ENCODE measurements around the gene METTL23.
A peak's percentile ranks its signal among the peaks of the same experiment; 100 is the strongest.
"Not testable (repeated sequence)": the region's sequence is repeated elsewhere in the genome, so short reads cannot be mapped to it uniquely, and the experiment has no call there.

Gene METTL23

GRCh38 chr17:76713765-76714164, 12.9 kb upstream of the METTL23 start:
- DNase-seq (ENCODE audit: low read depth in 1 of 2, low spot score in 1 of 2): no peak

- DNase-seq (ENCODE audit: low read depth in 1 of 2, low spot score in 1 of 2): no peak
These were observed 12.3 kb upstream of the METTL23 start for GRCh38 chr17:76714336-76714735.

- peak; percentile 59 to 73 for DNase-seq (ENCODE audit: low read depth in 1 of 2, low spot score in 1 of 2)
These were observed 11.7 kb upstream of the METTL23 start for GRCh38 chr17:76714822-76715495.

GRCh38 chr17:76715496-76715830, 11.2 kb upstream of the METTL23 start:
- no peak for DNase-seq (ENCODE audit: low read depth in 1 of 2, low spot score in 1 of 2)

GRCh38 chr17:76716146-76716838, 10.3 kb upstream of the METTL23 start:
- DNase-seq (ENCODE audit: low read depth in 1 of 2, low spot score in 1 of 2): peak in 1 of 2 donors; percentile 42

GRCh38 chr17:76716839-76717215, 9.8 kb upstream of the METTL23 start:
- DNase-seq (ENCODE audit: low read depth in 1 of 2, low spot score in 1 of 2): no peak

- no peak for DNase-seq (ENCODE audit: low read depth in 1 of 2, low spot score in 1 of 2)
These were observed 8.1 kb upstream of the METTL23 start for GRCh38 chr17:76718516-76718915.

GRCh38 chr17:76720211-76720610, 6.4 kb upstream of the METTL23 start:
- DNase-seq (ENCODE audit: low read depth in 1 of 2, low spot score in 1 of 2): no peak

- no peak for DNase-seq (ENCODE audit: low read depth in 1 of 2, low spot score in 1 of 2)
These were observed 5.7 kb upstream of the METTL23 start for GRCh38 chr17:76720941-76721340.

- no peak for DNase-seq (ENCODE audit: low read depth in 1 of 2, low spot score in 1 of 2)
These were observed 5.2 kb upstream of the METTL23 start for GRCh38 chr17:76721463-76721862.

- no peak for DNase-seq (ENCODE audit: low read depth in 1 of 2, low spot score in 1 of 2)
These were observed 4.4 kb upstream of the METTL23 start for GRCh38 chr17:76722279-76722678.

GRCh38 chr17:76722977-76723376, 3.7 kb upstream of the METTL23 start:
- DNase-seq (ENCODE audit: low read depth in 1 of 2, low spot score in 1 of 2): not testable (repeated sequence)

- DNase-seq (ENCODE audit: low read depth in 1 of 2, low spot score in 1 of 2): no peak
These were observed 2.8 kb upstream of the METTL23 start for GRCh38 chr17:76723812-76724211.

- DNase-seq (ENCODE audit: low read depth in 1 of 2, low spot score in 1 of 2): peak; percentile 50 to 64
These were observed 934 bp upstream of the METTL23 start for GRCh38 chr17:76725580-76726230.

GRCh38 chr17:76726231-76726775, 336 bp upstream of the METTL23 start, which contains the start of gene JMJD6:
TSS of gene JMJD6 (minus strand) at chr17:76726606. CDS start at chr17:76726475, 131 bp downstream.
- DNase-seq (ENCODE audit: low read depth in 1 of 2, low spot score in 1 of 2): peak; percentile 90 to 93

GRCh38 chr17:76727745-76728456, 1.3 kb downstream of the METTL23 start:
- no peak for DNase-seq (ENCODE audit: low read depth in 1 of 2, low spot score in 1 of 2)

- not testable (repeated sequence) for DNase-seq (ENCODE audit: low read depth in 1 of 2, low spot score in 1 of 2)
These were observed 5.4 kb downstream of the METTL23 start for GRCh38 chr17:76731800-76732733.

GRCh38 chr17:76732734-76733617, 6.3 kb downstream of the METTL23 start:
- no peak for DNase-seq (ENCODE audit: low read depth in 1 of 2, low spot score in 1 of 2)

GRCh38 chr17:76733618-76733957, 6.9 kb downstream of the METTL23 start:
- no peak for DNase-seq (ENCODE audit: low read depth in 1 of 2, low spot score in 1 of 2)

Data from activated T-helper 1 cell treated with anti-CD3 and anti-CD28 coated beads, Interleukin-2, amount 50 U/mL, for 16 hours (primary cell).